ENCODE results near the gene PHF13. TPM values are rescaled to one million over a fixed set of nuclear protein-coding genes. Genes with fewer than 3 reads are reported as not detected.

The PHF13 gene
- total and polyA plus RNA-seq, 9 of the 15 experiments (the other 6 are each of a cell fraction or from before 2014, with no cell fraction given) = 1.8 to 36.1 (median 11.7) TPM

- peak; percentile 53; the same call in 1 of the 2 replicates for TF ChIP-seq ETV5 (CRISPR knock-in tag; IDR thresholded peaks at IDR 0.05; ENCODE audit: low read depth)
- no peak for TF ChIP-seq BRCA1 (IDR thresholded peaks at IDR 0.05)
- TF ChIP-seq BRCA1 (CRISPR knock-in tag; IDR thresholded peaks at IDR 0.05) = 0 out of 2 replicates have a peak, but pooled peaks have one; percentile 79
- no peak for TF ChIP-seq AFF4 (CRISPR knock-in tag; IDR thresholded peaks at IDR 0.05)
- TF ChIP-seq ZNF384 (IDR thresholded peaks at IDR 0.05; ENCODE audit: low read depth, low read length) = no peak
- no peak for TF ChIP-seq C11orf30 (IDR thresholded peaks at IDR 0.05; ENCODE audit: low read depth)
- TF ChIP-seq POLR3A (IDR thresholded peaks at IDR 0.05; ENCODE audit: borderline replicate concordance, extremely low read depth, insufficient read depth, insufficient read length) = no peak
- no peak; the same call in 1 of the 2 replicates for TF ChIP-seq TCF3 (CRISPR knock-in tag; IDR thresholded peaks at IDR 0.05)
- TF ChIP-seq KLF16 (IDR thresholded peaks at IDR 0.05) = no peak
- TF ChIP-seq ZNF398 (CRISPR knock-in tag; IDR thresholded peaks at IDR 0.05) = no peak
- no peak for TF ChIP-seq CHAMP1 (IDR thresholded peaks at IDR 0.05)
- peak; percentile 85 for TF ChIP-seq ATF6 (CRISPR knock-in tag; IDR thresholded peaks at IDR 0.05)
- peak; percentile 64 for TF ChIP-seq VEZF1 (CRISPR knock-in tag; IDR thresholded peaks at IDR 0.05)
- TF ChIP-seq CAMTA2 (CRISPR knock-in tag; conservative IDR thresholded peaks at IDR 0.05) = 0 out of 2 replicates have a peak, but pooled peaks have one; percentile 74
- TF ChIP-seq RBM15 (IDR thresholded peaks at IDR 0.05; ENCODE audit: insufficient read depth, low read length) = no peak
- no peak for TF ChIP-seq SRSF3 (IDR thresholded peaks at IDR 0.05; ENCODE audit: insufficient read depth, low read length)
Observed at GRCh38 chr1:6603915-6604558, 9.5 kb upstream of the PHF13 start (continued).

All from K562 (cell line).